ENCODE results near the gene SNX8.

SNX8 gene

DNA sequence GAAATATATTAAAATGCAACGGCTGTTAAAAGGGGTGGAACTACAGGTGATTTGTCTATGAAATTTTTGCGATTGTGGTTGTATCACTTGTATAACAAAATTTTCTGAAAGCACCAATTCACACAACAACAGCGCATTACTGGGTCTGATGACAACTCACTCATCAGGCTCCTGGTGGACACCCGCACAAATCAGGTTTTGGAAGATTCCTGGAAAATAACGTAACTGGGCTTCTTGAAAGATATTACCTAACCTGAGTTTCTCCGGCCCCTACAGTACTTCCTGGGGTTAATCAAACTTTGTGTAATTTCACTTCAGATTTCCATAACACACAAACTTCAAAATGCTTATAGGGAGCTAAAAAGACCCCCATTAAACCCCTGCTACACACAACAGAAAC is 7.6 kb downstream of the SNX8 start:
- TF ChIP-seq GATA3 (IDR thresholded peaks at IDR 0.05; ENCODE audit: low read depth, low read length) (no peak), GATA2 (IDR thresholded peaks at IDR 0.05; ENCODE audit: low read depth, low read length) (no peak)

DNA sequence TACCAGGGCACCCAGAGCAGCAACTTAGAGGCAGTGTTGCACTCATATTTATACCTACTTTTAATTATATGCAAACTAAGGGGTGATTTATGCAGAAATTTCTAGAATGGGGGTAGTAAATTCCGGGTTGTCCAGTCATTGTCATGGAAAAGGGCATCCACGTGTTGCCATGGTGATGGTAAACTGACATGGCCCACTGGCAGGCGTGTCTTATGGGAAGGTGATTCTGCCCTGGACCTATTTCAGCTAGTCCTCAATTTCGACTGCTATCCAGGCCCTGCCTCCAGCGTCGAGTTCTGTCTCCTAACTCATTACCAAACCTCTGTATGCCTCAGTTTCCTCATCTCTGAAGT is 12.8 kb downstream of the SNX8 start:
- TF ChIP-seq GATA3 (IDR thresholded peaks at IDR 0.05; ENCODE audit: low read depth, low read length) (no peak), GATA2 (IDR thresholded peaks at IDR 0.05; ENCODE audit: low read depth, low read length) (no peak)

DNA sequence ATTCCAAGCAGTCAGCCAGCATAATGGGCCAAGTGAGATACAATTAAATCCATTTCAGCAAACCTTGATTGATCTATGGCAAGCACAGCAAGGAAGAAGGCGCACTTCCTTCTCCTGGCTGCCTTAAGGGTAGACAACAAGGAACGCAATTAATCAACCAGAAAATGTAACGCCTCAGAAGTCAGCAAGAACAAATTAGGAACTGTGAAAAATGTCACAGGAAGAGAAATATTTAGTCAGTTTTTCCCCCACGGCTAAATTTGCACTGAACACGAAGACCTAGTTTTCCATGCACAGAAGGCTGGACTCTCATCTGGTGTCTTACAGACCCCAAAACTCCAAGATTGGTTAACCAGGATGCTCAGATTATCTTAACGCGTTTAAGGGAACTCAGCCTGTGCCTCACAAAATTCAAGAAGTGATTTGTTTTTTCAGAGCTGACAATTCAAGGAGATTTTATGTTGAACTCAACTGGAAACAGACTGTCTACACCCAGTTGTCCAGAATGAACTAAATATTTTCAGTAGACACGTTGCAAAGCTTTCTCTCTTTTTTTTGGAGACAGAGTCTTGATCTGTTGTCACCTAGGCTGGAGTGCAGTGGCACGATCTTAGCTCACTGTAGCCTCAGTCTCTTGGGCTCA is 14.2 kb downstream of the SNX8 start:
- TF ChIP-seq GATA3 (IDR thresholded peaks at IDR 0.05; ENCODE audit: low read depth, low read length): no peak
- no peak for TF ChIP-seq GATA2 (IDR thresholded peaks at IDR 0.05; ENCODE audit: low read depth, low read length)

DNA sequence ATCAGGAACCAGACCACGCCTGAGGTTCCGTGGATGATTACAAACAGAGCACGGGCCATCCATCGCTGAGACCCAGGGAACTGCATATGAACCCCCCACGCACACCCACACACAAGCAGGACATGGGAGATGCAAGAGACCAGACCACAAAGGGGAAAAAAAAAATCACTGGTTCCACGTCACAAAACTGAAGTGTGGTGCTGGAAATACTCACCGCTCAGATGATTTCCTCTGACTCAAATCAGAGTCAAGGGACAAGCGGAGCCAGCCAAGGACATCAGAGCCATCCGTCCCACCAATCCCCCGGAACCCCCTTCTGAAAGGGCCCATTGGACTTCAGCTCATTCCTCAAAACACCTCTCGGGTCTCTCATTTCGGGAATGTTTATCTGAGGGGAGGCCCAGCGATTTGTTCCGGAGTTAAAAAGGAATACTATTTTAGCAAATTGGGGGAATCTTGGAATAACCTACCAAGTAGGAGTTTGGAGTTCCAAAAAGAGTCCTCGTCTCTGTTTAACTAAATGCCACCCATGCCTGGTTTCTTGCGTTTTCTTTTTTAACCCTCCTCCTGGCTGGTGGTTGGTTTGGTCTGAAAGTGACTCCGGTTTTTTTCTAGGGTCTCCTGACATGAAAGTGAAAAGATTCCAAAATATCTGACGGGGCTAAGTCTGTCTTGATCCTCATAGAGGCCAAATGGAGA is 15.0 kb downstream of the SNX8 start:
- TF ChIP-seq GATA2 (IDR thresholded peaks at IDR 0.05; ENCODE audit: low read depth, low read length): no peak
- TF ChIP-seq GATA3 (IDR thresholded peaks at IDR 0.05; ENCODE audit: low read depth, low read length): no peak

DNA sequence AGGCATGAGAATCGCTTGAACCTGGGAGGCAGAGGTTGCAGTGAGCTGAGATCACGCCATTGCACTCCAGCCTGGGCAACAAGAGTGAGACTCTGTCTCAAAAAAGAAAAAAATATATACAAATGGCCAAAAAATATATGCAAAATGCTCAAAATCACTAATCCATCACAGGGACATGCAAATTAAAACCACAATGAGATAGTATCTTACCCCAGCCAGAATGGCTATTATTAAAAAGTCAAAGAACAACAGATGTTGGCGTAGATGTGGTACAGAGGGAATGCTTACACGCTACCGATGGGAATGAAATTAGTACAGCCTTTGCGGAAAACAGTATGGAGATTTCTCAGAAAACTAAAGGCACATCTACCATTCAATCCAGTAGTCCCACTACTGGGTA is 17.4 kb downstream of the SNX8 start:
- TF ChIP-seq GATA3 (IDR thresholded peaks at IDR 0.05; ENCODE audit: low read depth, low read length) (no peak), GATA2 (IDR thresholded peaks at IDR 0.05; ENCODE audit: low read depth, low read length) (no peak)

DNA sequence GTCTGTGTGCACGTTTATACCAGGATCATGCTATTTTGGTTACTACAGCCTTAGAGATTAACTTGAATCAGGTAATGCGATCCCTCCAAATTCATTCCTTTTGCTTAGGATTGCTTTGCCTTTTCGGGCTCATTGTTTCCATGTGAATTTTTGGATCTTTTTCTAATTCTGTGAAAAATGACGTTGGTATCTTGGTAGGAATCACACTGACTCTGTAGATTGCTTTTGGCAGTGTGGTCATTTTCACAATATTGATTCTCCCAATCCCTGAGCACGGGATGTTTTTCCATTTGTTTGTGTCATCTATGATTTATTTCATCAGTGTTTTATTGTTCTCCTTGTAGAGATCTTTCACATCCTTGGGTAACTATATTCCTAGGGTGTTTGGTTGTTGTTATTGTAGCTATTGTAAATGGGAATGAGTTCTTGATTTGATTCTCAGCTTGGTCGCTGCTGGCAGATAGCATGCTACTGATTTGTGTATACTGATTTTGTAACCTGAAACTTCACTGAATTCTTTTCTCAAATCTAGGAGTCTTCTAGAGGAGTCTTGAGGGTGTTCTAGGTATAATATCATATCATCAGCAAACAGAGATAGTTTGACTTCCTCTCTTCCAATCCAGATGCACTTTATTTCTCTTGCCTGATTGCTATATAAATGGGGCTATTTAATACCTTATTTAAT is 18.2 kb downstream of the SNX8 start:
- no peak for TF ChIP-seq GATA3 (IDR thresholded peaks at IDR 0.05; ENCODE audit: low read depth, low read length)
- no peak for TF ChIP-seq GATA2 (IDR thresholded peaks at IDR 0.05; ENCODE audit: low read depth, low read length)

DNA sequence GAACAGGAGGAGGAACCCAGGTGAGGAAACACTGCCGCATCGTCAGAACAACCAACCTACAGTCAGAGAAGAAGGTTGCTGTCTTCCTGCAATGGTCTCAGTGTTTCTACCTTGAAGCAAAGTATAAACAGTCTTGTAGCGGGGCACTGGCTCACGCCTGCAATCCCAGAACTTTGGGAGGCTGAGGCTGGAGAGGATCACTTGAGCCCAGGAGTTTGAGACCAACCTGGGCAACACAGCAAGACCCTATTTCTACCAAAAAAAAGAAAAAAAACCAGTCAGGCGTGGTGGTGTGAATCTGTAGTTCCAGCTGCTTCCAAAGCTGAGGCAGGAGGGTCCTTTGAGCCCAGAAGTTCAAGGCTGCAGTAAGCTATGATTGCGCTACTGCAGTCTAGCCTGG is 23.4 kb downstream of the SNX8 start:
- no peak for TF ChIP-seq GATA3 (IDR thresholded peaks at IDR 0.05; ENCODE audit: low read depth, low read length)
- TF ChIP-seq GATA2 (IDR thresholded peaks at IDR 0.05; ENCODE audit: low read depth, low read length): no peak

DNA sequence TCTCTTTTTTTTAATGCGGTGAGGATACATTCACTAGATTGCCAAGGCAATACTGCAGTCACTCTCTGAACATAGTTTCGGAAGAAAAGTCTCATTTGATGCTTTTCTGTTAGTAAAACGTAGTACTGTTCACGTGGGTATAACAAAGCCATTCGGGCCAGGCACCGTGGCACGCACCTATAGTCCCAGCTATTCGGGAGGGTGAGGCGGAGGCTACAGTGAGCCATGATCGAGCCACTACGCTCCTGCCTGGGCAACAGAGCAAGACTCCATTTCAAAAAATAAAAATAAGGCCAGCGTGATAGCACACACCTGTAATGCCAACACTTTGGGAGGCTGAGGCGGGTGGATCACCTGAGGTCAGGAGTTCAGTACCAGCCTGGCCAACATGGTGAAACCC is 24.6 kb downstream of the SNX8 start:
- TF ChIP-seq GATA2 (IDR thresholded peaks at IDR 0.05; ENCODE audit: low read depth, low read length): no peak
- TF ChIP-seq GATA3 (IDR thresholded peaks at IDR 0.05; ENCODE audit: low read depth, low read length): no peak

DNA sequence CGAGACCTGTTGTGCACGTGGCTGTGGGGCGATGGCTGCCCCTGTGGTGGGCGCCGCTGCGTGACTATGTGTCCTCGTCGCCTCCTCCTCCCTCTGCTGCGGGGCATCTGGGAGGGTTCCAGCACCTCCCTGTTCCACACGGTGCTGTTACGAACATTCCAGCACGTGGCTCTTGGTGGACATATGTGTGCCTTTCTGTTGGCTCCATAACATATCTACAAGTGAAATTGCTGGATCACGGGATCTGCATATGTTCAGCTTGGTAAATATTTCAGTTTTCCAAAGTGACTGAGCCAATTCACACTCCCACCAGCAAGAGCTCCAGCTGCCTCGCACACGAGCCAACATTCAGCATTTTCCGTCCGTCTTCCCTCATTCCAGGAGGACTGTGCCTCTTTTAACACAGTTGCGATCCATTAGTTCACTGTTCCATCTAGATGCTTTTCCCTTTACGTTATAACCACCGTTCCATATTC is 25.1 kb downstream of the SNX8 start:
- no peak for TF ChIP-seq GATA2 (IDR thresholded peaks at IDR 0.05; ENCODE audit: low read depth, low read length)
- TF ChIP-seq GATA3 (IDR thresholded peaks at IDR 0.05; ENCODE audit: low read depth, low read length): no peak

DNA sequence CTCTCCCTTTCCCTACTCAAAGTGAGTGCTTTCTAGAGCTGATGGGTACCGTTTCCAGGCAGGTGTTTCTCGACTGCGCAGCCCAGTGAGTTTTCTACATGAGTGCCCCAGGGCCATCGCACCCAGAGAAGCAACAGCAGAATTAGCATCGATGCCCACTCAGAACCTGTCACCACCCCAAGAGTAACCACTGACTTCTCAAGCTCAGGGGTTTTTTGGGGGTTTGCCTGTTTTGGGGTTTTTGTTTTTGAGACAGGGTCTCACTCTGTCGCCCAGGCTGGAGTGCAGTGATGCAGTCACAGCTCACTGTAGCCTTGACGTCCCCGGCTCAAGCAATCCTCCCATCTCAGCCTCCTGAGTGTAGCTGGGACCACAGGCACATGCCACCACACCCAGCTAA is 25.7 kb downstream of the SNX8 start:
- TF ChIP-seq GATA2 (IDR thresholded peaks at IDR 0.05; ENCODE audit: low read depth, low read length) (no peak), GATA3 (IDR thresholded peaks at IDR 0.05; ENCODE audit: low read depth, low read length) (no peak)

DNA sequence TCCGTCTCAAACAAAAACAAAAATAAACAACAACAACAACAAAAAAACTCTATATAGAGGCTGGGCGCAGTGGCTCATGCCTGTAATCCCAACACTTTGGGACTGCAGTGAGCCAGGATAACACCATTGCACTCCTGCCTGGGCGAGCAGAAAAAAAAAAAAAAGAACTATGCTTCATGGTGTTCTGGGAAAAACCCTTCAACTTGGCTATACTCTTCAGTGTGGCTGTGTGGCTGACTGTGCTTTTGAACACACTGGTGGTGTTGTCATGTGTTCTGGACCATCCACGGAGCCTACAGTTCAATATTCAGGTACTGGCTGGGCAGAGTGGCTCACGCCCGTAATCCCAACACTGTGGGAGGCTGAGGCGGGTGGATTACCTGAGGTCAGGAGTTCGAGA is 26.5 kb downstream of the SNX8 start:
- no peak for TF ChIP-seq GATA2 (IDR thresholded peaks at IDR 0.05; ENCODE audit: low read depth, low read length)
- TF ChIP-seq GATA3 (IDR thresholded peaks at IDR 0.05; ENCODE audit: low read depth, low read length): no peak

DNA sequence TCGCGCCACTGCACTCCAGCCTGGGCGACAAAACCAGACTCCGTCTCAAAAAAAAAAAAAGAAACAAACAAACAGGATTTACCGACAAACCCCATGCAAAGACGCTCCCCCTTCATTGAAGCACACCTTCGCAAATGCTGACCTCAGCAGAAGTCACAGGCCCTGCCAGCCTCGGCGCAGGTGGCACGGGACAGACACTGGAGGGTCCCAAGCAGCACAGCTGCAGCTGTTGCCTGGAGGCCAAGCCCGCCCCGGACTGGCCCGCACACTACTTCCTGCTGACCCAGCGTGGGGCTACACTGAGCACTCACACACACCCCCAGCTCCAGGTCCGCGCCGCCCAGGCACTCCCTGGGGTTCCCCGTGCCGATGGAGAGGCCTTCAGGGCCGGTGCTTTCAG is 31.2 kb downstream of the SNX8 start:
- TF ChIP-seq GATA2 (IDR thresholded peaks at IDR 0.05; ENCODE audit: low read depth, low read length): no peak
- no peak for TF ChIP-seq GATA3 (IDR thresholded peaks at IDR 0.05; ENCODE audit: low read depth, low read length)

DNA sequence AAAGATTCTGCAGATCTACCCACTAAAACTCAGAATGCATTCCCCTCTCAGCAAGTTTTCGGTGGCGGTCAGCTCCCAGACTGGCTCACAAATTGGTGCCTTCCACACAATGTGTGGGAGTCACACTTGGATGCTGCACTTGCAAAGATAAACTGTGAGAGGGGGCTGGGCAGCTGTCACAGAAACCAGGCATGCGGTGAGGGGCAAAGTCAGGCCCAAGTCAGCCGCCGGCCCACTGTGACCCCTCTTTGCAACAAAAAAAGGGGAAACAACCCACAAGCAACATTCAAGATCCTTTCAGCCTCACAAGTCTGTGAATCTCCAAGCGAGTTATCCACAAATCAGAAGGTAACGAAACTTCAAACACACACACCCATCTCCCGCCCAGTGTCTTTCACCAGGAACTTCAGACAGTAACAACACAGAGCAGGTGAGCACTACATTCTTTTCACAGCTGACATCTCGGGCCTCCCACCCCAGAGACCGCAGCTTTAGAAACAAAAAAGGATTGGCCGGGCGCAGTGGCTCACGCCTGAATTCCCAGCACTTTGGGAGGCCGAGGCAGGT is 32.0 kb downstream of the SNX8 start:
- no peak for TF ChIP-seq GATA2 (IDR thresholded peaks at IDR 0.05; ENCODE audit: low read depth, low read length)
- TF ChIP-seq GATA3 (IDR thresholded peaks at IDR 0.05; ENCODE audit: low read depth, low read length): no peak

DNA sequence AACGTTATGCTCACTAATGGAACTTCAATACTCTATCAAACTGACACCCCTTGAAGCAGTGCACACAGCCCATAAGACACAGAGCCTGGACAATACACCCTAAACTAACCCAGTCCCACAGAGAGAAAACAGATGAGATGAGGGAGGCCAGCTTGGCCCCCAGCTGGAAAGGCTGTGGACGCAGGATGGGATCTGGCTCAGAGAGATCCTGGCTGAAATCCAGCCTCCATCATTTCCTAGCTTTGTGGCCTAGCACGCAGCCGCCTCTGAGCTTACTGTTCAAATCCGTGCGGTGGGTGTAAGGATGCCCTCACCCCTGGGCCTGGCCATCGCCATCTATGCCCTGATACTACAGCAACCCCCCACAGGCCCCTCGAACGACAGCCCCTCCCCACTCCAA is 32.7 kb downstream of the SNX8 start:
- TF ChIP-seq GATA2 (IDR thresholded peaks at IDR 0.05; ENCODE audit: low read depth, low read length): no peak
- TF ChIP-seq GATA3 (IDR thresholded peaks at IDR 0.05; ENCODE audit: low read depth, low read length): no peak

DNA sequence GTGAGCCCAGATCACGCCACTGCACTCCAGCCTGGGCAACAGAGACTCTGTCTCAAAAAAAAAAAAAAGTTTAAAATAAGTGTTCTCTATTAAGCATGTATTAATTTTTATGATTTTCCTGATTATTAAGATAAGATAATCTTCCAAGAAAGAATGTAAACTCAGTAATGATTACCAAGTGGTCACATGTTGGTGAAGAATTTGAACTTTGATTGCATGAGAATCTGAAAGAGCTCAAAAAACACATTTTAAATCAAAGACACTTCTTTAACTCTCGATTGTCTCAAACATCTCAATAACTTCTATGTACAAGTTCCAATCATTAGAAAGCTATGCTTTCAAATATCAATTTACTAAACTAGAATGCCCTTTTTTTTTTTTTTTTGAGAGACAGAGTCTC is 33.8 kb downstream of the SNX8 start:
- TF ChIP-seq GATA2 (IDR thresholded peaks at IDR 0.05; ENCODE audit: low read depth, low read length) (no peak), GATA3 (IDR thresholded peaks at IDR 0.05; ENCODE audit: low read depth, low read length) (no peak)

Data from SH-SY5Y (cell line).